NCI-H526 (cell line): ENCODE results near the gene WDR6.
A peak's percentile ranks its signal among the peaks of the same experiment; 100 is the strongest.

Experiments used
- DNase-seq, 2 experiments: peaks; one replicate each; lab custom pipeline; 2025; lab: John Stamatoyannopoulos, UW

The WDR6 gene

GRCh38 chr3:49028673-49029562 lies 21.7 kb downstream of the WDR6 start, which contains the start of gene IMPDH2:
TSS of gene IMPDH2 (minus strand) at chr3:49029398. CDS start at chr3:49029350, 48 bp downstream.
- DNase-seq, result peak; percentile 75 to 96

- no peak for DNase-seq
Observed at GRCh38 chr3:49029563-49029884, 22.3 kb downstream of the WDR6 start.

GRCh38 chr3:49030321-49030720 lies 23.1 kb downstream of the WDR6 start:
- no peak for DNase-seq

DNA sequence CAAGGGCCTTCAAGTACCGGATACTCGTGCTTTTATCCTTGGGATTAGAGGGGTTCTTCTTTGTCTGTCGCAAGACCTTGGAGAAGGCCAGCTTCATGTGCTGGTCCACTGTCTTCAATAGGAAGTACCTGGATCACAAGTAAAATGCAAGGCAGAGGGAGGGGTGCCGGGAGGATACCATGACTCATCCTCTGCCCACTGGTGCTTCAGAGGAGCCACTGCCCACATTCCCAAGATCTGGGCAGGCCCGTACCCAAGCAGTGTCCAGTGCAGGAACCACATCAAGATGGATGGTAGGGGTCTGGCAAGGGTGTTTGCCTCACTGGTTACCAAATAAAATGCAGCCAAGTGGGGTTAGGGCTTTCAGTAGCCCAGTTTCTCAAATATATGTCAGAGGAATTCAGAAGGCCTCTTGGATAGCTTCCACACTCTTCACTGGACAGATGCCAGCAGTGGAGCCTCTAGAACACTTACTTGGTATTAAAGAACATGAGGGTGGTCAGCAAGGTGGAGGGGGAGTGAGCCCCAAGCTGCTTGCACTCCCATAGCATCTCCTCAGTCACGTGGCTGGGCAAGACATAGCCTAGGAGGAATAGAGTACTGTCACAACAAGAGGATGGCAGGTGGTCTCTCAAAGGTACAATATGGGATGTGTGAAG lies 25.6 kb downstream of the WDR6 start:
- DNase-seq, result no peak

- no peak for DNase-seq
Observed at GRCh38 chr3:49034650-49035049, 27.5 kb downstream of the WDR6 start.

- DNase-seq, result no peak
Observed at GRCh38 chr3:49035281-49035680, 28.1 kb downstream of the WDR6 start.

DNA sequence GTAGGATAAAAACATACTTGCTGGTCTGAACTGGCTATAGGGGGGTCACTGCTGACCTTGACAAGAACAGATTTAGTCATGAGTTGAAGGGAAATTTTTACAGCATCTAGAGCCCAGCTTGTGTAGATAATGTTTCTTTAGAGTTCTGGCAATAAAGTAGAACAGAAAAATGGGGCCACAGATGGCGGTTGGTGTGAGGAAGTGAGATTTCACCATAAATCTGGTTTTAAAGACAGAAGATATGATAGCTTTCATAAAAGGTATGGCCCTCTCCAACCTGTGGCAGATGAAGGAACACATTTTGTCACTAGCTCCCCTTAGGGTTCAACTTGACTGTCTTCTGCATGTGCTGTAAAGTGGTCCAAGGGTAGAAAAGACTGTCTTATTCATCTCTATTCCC lies 46.4 kb downstream of the WDR6 start:
- DNase-seq, result no peak

DNA sequence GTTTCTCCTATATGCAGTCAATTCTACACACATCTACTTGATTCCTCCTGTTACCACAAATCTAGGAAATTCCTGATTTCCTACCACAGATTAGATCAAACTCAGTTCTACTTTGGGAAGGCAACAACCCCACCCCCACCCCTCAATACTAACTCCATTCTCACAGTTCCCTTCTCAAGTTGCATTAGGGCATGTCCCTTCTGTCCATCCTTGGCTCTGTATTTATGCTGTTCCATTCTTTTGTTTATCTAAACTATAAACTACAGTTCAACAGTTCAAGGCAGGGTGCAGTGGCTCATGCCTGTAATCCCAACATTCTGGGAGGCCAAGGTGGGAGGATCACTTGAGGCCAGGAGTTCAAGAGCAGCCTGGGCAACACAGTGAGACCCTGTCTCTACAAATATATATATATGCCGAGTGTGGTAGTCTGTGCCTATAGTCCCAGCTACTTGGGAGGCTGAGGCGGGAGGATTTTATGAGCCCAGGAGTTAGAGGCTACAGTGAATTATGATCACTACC lies 47.2 kb downstream of the WDR6 start:
- DNase-seq, result no peak

DNA sequence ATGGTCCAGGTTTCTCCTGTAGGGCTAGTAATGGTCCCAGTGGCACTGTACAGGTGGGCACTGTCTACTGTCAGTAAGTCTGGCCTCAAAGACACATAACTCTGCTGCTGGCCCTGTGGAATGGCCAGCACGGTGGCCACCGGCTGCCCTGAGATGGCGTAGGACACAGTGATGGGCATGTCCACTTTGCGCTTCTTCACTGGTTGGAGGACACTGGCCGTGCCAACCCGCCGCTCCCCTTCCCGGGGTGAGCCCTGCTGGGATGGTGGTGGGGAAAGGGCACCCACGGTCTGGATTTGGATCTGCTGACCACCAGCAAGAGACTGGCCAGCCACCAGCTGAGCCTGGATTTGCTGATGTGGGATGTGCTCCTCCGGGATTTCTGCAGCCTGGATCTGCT lies 50.1 kb downstream of the WDR6 start:
- DNase-seq, result no peak

GRCh38 chr3:49058011-49058410 lies 50.8 kb downstream of the WDR6 start:
- no peak for DNase-seq
